PC-3 (cell line): ENCODE data around the gene OR9I1. TPM values are rescaled to one million over a fixed set of nuclear protein-coding genes. Genes with fewer than 3 reads are reported as not detected.

ENCODE experiments used
- ATAC-seq: fragments of 200-7000 bp; cut with Tn5 transposase; 2 replicates; pipeline ENCODE4 v1.9.1; 2020; ENCODE audit warnings: mild to moderate bottlenecking, moderate library complexity
- BruUV-seq: library from RNA; stranded (reverse); fragments of 400-500 nt; replicated peaks from 2 replicates; lab custom pipeline; 2021; lab: Mats Ljungman, UMichigan
- CTCF ChIA-PET: fragments of 300-600 bp; sonication (Branson Sonifier 250); formaldehyde crosslinking; loops from one replicate; lab custom pipeline; 2022; ENCODE audit warnings: antibody characterized with exemption; lab: Charles Lee
- POLR2A ChIA-PET: fragments of 300-600 bp; sonication (Branson Sonifier 250); formaldehyde crosslinking; loops from one replicate; lab custom pipeline; 2022; ENCODE audit warnings: antibody characterized with exemption; ENCODE audit not compliant: unreplicated experiment; lab: Charles Lee
- DNase-seq: peaks from one replicate; pipeline ENCODE4 v3.0.0-alpha.2; 2015
- H2AFZ ChIP-seq: fragments of 300-600 bp; sonication (generic); 2 replicates; pipeline ENCODE4 v1.6.0; 2016; ENCODE audit warnings: antibody characterized with exemption, low read length
- H3F3A ChIP-seq: fragments of 300-600 bp; sonication (generic); one replicate; pipeline ENCODE4 v1.6.0; 2017; ENCODE audit warnings: antibody characterized with exemption, low read length, control low read depth, mild to moderate bottlenecking; ENCODE audit not compliant: unreplicated experiment
- H3K27ac ChIP-seq: fragments of 300-600 bp; sonication (generic); 2 replicates; pipeline ENCODE4 v1.5.1; 2016; ENCODE audit warnings: mild to moderate bottlenecking, low read length
- H3K27me3 ChIP-seq: fragments of 300-600 bp; sonication (generic); 2 replicates; pipeline ENCODE4 v1.6.1; 2016; ENCODE audit warnings: low read length, mixed read lengths
- H3K36me3 ChIP-seq: fragments of 300-600 bp; sonication (generic); 2 replicates; pipeline ENCODE4 v1.6.1; 2016; ENCODE audit warnings: low read depth, mixed run types, low read length, mixed read lengths
- H3K4me1 ChIP-seq: fragments of 300-600 bp; sonication (generic); 2 replicates; pipeline ENCODE4 v1.5.1; 2016; ENCODE audit warnings: low read length; ENCODE audit not compliant: insufficient read depth
- H3K4me2 ChIP-seq: fragments of 300-600 bp; sonication (generic); 2 replicates; pipeline ENCODE4 v1.6.0; 2016; ENCODE audit warnings: low read length
- H3K4me3 ChIP-seq: fragments of 300-600 bp; sonication (generic); 2 replicates; pipeline ENCODE4 v1.5.1; 2016; ENCODE audit warnings: mild to moderate bottlenecking, low read length, mixed read lengths
- H3K79me2 ChIP-seq: fragments of 300-600 bp; sonication (generic); 2 replicates; pipeline ENCODE4 v1.6.1; 2017; ENCODE audit warnings: low read length, mixed read lengths
- H3K9ac ChIP-seq: fragments of 300-600 bp; sonication (generic); 2 replicates; pipeline ENCODE4 v1.6.0; 2016; ENCODE audit warnings: mild to moderate bottlenecking, low read length
- H3K9me2 ChIP-seq: fragments of 300-600 bp; sonication (generic); replicated peaks from 2 replicates; pipeline ENCODE4 v1.6.1; 2016; ENCODE audit warnings: mixed run types, low read length, mixed read lengths
- H3K9me3 ChIP-seq: fragments of 300-600 bp; sonication (generic); 2 replicates; pipeline ENCODE4 v1.6.1; 2016; ENCODE audit warnings: low read length, mixed read lengths
- H4K20me1 ChIP-seq: fragments of 300-600 bp; sonication (generic); 2 replicates; pipeline ENCODE4 v1.6.1; 2016; ENCODE audit warnings: low read length, mixed read lengths
- EZH2 ChIP-seq: fragments of 300-600 bp; sonication (generic); IDR thresholded peaks from one replicate; pipeline ENCODE4 v1.6.1; 2017; ENCODE audit warnings: antibody characterized with exemption, mild to moderate bottlenecking, low read length; ENCODE audit not compliant: unreplicated experiment
- EZH2phosphoT487 ChIP-seq: fragments of 300-600 bp; sonication (generic); IDR thresholded peaks from 2 replicates; pipeline ENCODE4 v1.6.1; 2018; ENCODE audit warnings: mild to moderate bottlenecking, antibody characterized with exemption, low read length, borderline replicate concordance
- intact Hi-C: fragments of 100-400 bp; cut with micrococcal nuclease; formaldehyde crosslinking; loops from 2 replicates; pipeline ENCODE4 v1.9.0; 2023
- total RNA-seq: library from RNA; depleted of rRNA; stranded (reverse); fragments of >200 nt; gene quantifications from 2 replicates; pipeline ENCODE4 v1.2.3, GENCODE V29; 2014
- TF ChIP-seq, protein P1 (sequence below): fragments of 300-600 bp; sonication (generic); conservative IDR thresholded peaks from 2 replicates; pipeline ENCODE4 v1.5.1; 2017; ENCODE audit warnings: antibody characterized with exemption, low read depth, mild to moderate bottlenecking, low read length

Gene OR9I1
- total RNA-seq, 1 experiment from 2014 or later: not detected

- Histone ChIP-seq H3K36me3 (no peaks in the 10 kb centered on the region), H3K9me2 (no peaks in the 10 kb centered on the region), H3K9me3 (no peaks in the 10 kb centered on the region), H3K9ac (no peak overlapping the region), H3K4me3 (no peak overlapping the region), H3K4me1 (peaks cover 10% of the 10 kb centered on the region; the same call in 1 of the 2 replicates), H3K4me2 (no peak overlapping the region), H4K20me1 (no peaks in the 10 kb centered on the region), H3K79me2 (no peaks in the 10 kb centered on the region), H3K27me3 (peaks cover 7% of the 10 kb centered on the region; the same call in 1 of the 2 replicates), H2AFZ (no peak overlapping the region), H3K27ac (no peak overlapping the region), H3F3A (no peaks in the 10 kb centered on the region)
- TF ChIP-seq EZH2phosphoT487 (no peak), EZH2 (no peak)
- TF ChIP-seq, protein P1, sequence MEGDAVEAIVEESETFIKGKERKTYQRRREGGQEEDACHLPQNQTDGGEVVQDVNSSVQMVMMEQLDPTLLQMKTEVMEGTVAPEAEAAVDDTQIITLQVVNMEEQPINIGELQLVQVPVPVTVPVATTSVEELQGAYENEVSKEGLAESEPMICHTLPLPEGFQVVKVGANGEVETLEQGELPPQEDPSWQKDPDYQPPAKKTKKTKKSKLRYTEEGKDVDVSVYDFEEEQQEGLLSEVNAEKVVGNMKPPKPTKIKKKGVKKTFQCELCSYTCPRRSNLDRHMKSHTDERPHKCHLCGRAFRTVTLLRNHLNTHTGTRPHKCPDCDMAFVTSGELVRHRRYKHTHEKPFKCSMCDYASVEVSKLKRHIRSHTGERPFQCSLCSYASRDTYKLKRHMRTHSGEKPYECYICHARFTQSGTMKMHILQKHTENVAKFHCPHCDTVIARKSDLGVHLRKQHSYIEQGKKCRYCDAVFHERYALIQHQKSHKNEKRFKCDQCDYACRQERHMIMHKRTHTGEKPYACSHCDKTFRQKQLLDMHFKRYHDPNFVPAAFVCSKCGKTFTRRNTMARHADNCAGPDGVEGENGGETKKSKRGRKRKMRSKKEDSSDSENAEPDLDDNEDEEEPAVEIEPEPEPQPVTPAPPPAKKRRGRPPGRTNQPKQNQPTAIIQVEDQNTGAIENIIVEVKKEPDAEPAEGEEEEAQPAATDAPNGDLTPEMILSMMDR: no peak
- ATAC-seq (no peak), DNase-seq (no peak)
- CTCF ChIA-PET: no interaction called here
- intact Hi-C loops: no loop called here
- POLR2A ChIA-PET: no interaction called here
- BruUV-seq: no TSS peak
Observed at GRCh38 chr11:58135171-58135570, 9.8 kb upstream of the OR9I1 start.

DNA sequence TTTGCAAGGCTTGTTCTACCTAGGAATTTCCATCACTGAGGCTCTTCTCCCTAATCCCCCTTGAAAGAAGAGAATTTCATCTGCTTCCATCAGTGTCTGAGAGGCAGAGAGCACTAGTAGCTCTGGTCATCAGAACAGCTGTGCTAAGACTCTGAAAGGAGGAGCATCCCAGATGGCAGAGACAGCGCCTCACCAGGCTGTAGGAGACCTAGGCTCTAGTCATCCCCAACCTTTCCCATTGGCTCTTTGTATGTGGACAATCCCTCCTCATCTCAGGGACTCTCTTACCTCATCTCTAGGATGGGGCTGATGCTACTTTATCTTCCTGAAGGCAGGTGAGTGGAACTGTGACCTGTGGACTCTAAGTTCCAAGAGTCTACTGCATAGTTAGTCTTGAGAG lies 8.8 kb upstream of the OR9I1 start:
- intact Hi-C loops: loop anchor here (5.0 kb wide), 1 partner anchor 378 kb away; no protein-coding TSS in a partner anchor

More for the DNA sequence above, 8.8 kb upstream of the OR9I1 start:
- no peak overlapping the region for H3K4me2 ChIP-seq
- no TSS peak for BruUV-seq
- peaks cover 10% of the 10 kb centered on the region; the same call in 1 of the 2 replicates for H3K4me1 ChIP-seq
- H3K36me3 ChIP-seq: no peaks in the 10 kb centered on the region
- no peak overlapping the region for H3K27ac ChIP-seq
- H3K27me3 ChIP-seq: peaks cover 7% of the 10 kb centered on the region; the same call in 1 of the 2 replicates
- H3F3A ChIP-seq: no peaks in the 10 kb centered on the region
- ChIA-PET CTCF (no interaction called here), POLR2A (interaction anchor here (0.5 kb wide), 1 partner anchor 499 kb away, joined by 5 read pairs; no protein-coding TSS in a partner anchor)
- no peak overlapping the region for H3K9ac ChIP-seq
- H3K9me3 ChIP-seq: no peaks in the 10 kb centered on the region
- DNase-seq (peak; percentile 13), ATAC-seq (peak; percentile 43; the same call in 1 of the 2 replicates)
- no peak overlapping the region for H3K4me3 ChIP-seq
- H2AFZ ChIP-seq: no peak overlapping the region
- no peaks in the 10 kb centered on the region for H3K9me2 ChIP-seq
- TF ChIP-seq, protein P1: 0 out of 2 replicates have a peak, but pooled peaks have one; percentile 18
- no peak for TF ChIP-seq EZH2phosphoT487
- no peaks in the 10 kb centered on the region for H3K79me2 ChIP-seq
- no peaks in the 10 kb centered on the region for H4K20me1 ChIP-seq
